ENCODE data around the gene PRSS8. TPM values are rescaled to one million over a fixed set of nuclear protein-coding genes. Genes with fewer than 3 reads are reported as not detected.
A peak's percentile ranks its signal among the peaks of the same experiment; 100 is the strongest.

PRSS8 gene
- total RNA-seq, 1 experiment from 2014 or later, result 42.6 TPM

- ChIA-PET POLR2A (interaction anchor here (1.0 to 4.7 kb wide), 3 partner anchors 23 to 40 kb away, joined by 3 to 17 read pairs (median 8); partner anchors contain the start of gene KAT8), CTCF (interaction anchor here (0.7 to 1.8 kb wide), 3 partner anchors 10 to 109 kb away, joined by 3 to 24 read pairs (median 7); partner anchors contain the start of genes HSD3B7 and KAT8), RAD21 (ENCODE audit: low non-redundant PET in 1 of 2, low total read pairs in 2 of 2, uncharacterized antibody in 2 of 2, unreplicated experiment in 2 of 2) (interaction anchor here in 1 of 2 experiments (1.2 to 1.4 kb wide), 2 partner anchors 23 to 109 kb away, joined by 3 to 5 read pairs; partner anchors contain the start of genes HSD3B7 and KAT8)
- intact Hi-C loops (cut with micrococcal nuclease), result loop anchor here (1.0 to 10.0 kb wide), 4 partner anchors 21 to 140 kb away; partner anchors contain the start of gene SETD1A
- TF ChIP-seq SP1 (IDR thresholded peaks at IDR 0.05; ENCODE audit: low read depth) (peak; percentile 64; the same call in 1 of the 2 replicates), JUND (IDR thresholded peaks at IDR 0.05) (no peak), MAX (IDR thresholded peaks at IDR 0.05) (peak; percentile 67), EZH2 (IDR thresholded peaks at IDR 0.05) (no peak), POLR2A (IDR thresholded peaks at IDR 0.05; ENCODE audit: borderline replicate concordance, extremely low read depth, insufficient read depth, insufficient read length) (peak; percentile 58), POLR2AphosphoS5 (IDR thresholded peaks at IDR 0.05; ENCODE audit: low read depth, low read length) (peak; percentile 75), SIN3A (IDR thresholded peaks at IDR 0.05; ENCODE audit: low read depth) (peak; percentile 59), YY1 (IDR thresholded peaks at IDR 0.05; ENCODE audit: extremely low read depth, insufficient replicate concordance, low read depth, low read length) (peak; percentile 60)
- peaks cover 0 to 8% of the 10 kb centered on the region in 2 experiments; a peak in 3 of 4 replicates for H3K36me3 ChIP-seq (ENCODE audit: control insufficient read depth in 1 of 2, insufficient read depth in 2 of 2, low read length in 2 of 2)
- DNase-seq (ENCODE audit: low read depth, low spot score), result peak; percentile 97
- no peaks in the 10 kb centered on the region for H4K20me1 ChIP-seq (ENCODE audit: insufficient read depth)
- H3K4me3 ChIP-seq (replicated peaks in 1 of 2; ENCODE audit: low read depth in 1 of 2, low read length in 2 of 2), result peak within 1 kb of the TSS; percentile 88 to 98
- peak within 1 kb of the TSS; percentile 85 for H3K27ac ChIP-seq (ENCODE audit: low read depth, low read length)
- no peaks in the 10 kb centered on the region for H3K9me2 ChIP-seq (ENCODE audit: insufficient read depth)
- peak within 1 kb of the TSS; percentile 91 for H3K9ac ChIP-seq (ENCODE audit: low read length)
- H3K79me2 ChIP-seq (ENCODE audit: insufficient read depth, low read length), result peaks cover 36% of the 10 kb centered on the region
- H3K4me1 ChIP-seq (ENCODE audit: control insufficient read depth in 1 of 2, insufficient read depth in 2 of 2, low read length in 2 of 2), result peaks cover 13 to 27% of the 10 kb centered on the region in 2 experiments
- H3K27me3 ChIP-seq (ENCODE audit: insufficient read depth, low read length), result no peaks in the 10 kb centered on the region
- no TSS peak for BruUV-seq (replicated peaks)
- H3K9me3 ChIP-seq (ENCODE audit: control insufficient read depth in 1 of 2, insufficient read depth in 1 of 2, low read depth in 1 of 2, low read length in 2 of 2), result no peaks in the 10 kb centered on the region
- peak within 1 kb of the TSS; percentile 52 for H2AFZ ChIP-seq (ENCODE audit: low read depth, low read length, poor library complexity, severe bottlenecking)
- ATAC-seq, result peak; percentile 92
- peak within 1 kb of the TSS; percentile 99 for H3K4me2 ChIP-seq (ENCODE audit: low read length)
These were observed 41.0 kb downstream of the PRSS8 start, which contains the start of gene VKORC1 for GRCh38 chr16:31094424-31095120. VKORC1 (minus strand) TSS chr16:31094797; CDS start chr16:31094729, 68 bp downstream.

Measured in HCT116 (cell line).